H1 (cell line): ENCODE data around the gene FGFBP3. TPM values are rescaled to one million over a fixed set of nuclear protein-coding genes. Genes with fewer than 3 reads are reported as not detected.

Experiments used
- EZH2 ChIP-seq: fragments of 200-600 bp; sonication (generic); IDR thresholded peaks from 2 replicates; pipeline ENCODE4 v1.7.1; 2012; ENCODE audit warnings: low read depth, mild to moderate bottlenecking, moderate library complexity, low read length, inconsistent platforms; ENCODE audit not compliant: severe bottlenecking
- polyA plus RNA-seq, 7 experiments: library from polyadenylated mRNA; depleted of rRNA in 3 of 7; stranded (reverse) in 5 of 7; unstranded in 2 of 7; fragments of >200 nt in 5 of 7; fragments of 200-250 nt in 2 of 7; gene quantifications; 1 replicate in 5 of 7; 2 replicates in 1 of 7; 4 replicates in 1 of 7; pipeline versions ENCODE4 v1.2.1 to v1.2.3, GENCODE V29; 2011 to 2013; ENCODE audit warnings: missing spikeins in 2 of 7, mixed read lengths in 2 of 7
- total RNA-seq: library from RNA; stranded (reverse); fragmentation: NEBNext Ultra II Directional; extraction: Animal tissue kit (Norgen Biotek cat#: 25700); gene quantifications from 2 replicates; pipeline ENCODE4 v1.2.1, GENCODE V29; 2021

FGFBP3 gene
- total and polyA plus RNA-seq, 2 of the 8 experiments (the other 6 are each of a cell fraction or from before 2014, with no cell fraction given) = 54.6 to 115 TPM

DNA sequence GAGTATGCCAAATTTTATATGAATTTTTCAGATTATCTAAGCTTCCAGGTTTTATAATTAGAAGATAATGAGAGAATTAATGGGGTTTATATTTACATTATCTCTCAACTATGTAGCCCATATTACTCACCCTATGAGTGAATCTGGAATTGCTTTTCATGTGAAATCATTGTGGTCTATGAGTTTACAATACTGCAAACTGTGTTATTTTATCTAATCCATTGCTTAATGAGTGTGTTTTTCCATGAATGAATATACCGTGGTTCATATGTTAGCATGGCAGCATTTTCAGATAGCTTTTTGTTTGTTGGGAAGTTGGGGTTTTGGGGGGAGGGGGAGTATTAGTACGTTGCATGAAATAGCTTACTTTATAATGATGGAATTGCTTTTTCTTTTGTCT, 44.5 kb downstream of the FGFBP3 start (continued):
- TF ChIP-seq EZH2 = no peak
